COR-L47 (cell line): ENCODE data around the gene MAST4.

Experiments used
- DNase-seq: peaks from one replicate; lab custom pipeline; 2025; lab: John Stamatoyannopoulos, UW

The MAST4 gene

GRCh38 chr5:67047160-67047559 is 451.0 kb downstream of the MAST4 start:
- no peak for DNase-seq

GRCh38 chr5:67047616-67048015 is 451.4 kb downstream of the MAST4 start:
- DNase-seq: no peak

- DNase-seq: no peak
Observed at GRCh38 chr5:67050125-67050524, 453.9 kb downstream of the MAST4 start.

- no peak for DNase-seq
Observed at GRCh38 chr5:67050635-67051034, 454.4 kb downstream of the MAST4 start.

GRCh38 chr5:67051164-67051563 is 455.0 kb downstream of the MAST4 start:
- DNase-seq: no peak

- no peak for DNase-seq
Observed at GRCh38 chr5:67052034-67052433, 455.8 kb downstream of the MAST4 start.

- DNase-seq: no peak
Observed at GRCh38 chr5:67053229-67053628, 457.0 kb downstream of the MAST4 start.

GRCh38 chr5:67058998-67059743 is 463.0 kb downstream of the MAST4 start:
- DNase-seq: no peak

- DNase-seq: no peak
Observed at GRCh38 chr5:67059744-67060490, 463.7 kb downstream of the MAST4 start.

GRCh38 chr5:67061511-67061910 is 465.3 kb downstream of the MAST4 start:
- no peak for DNase-seq

- no peak for DNase-seq
Observed at GRCh38 chr5:67063055-67063454, 466.9 kb downstream of the MAST4 start.

GRCh38 chr5:67063791-67064190 is 467.6 kb downstream of the MAST4 start:
- DNase-seq: no peak

GRCh38 chr5:67065237-67065636 is 469.0 kb downstream of the MAST4 start:
- peak; percentile 14 for DNase-seq

GRCh38 chr5:67065696-67066095 is 469.5 kb downstream of the MAST4 start:
- no peak for DNase-seq

- DNase-seq: no peak
Observed at GRCh38 chr5:67066815-67067214, 470.6 kb downstream of the MAST4 start.

GRCh38 chr5:67073045-67073680 is 477.0 kb downstream of the MAST4 start:
- no peak for DNase-seq

- DNase-seq: no peak
Observed at GRCh38 chr5:67077296-67077695, 481.1 kb downstream of the MAST4 start.

GRCh38 chr5:67081261-67081660 is 485.1 kb downstream of the MAST4 start:
- DNase-seq: no peak

GRCh38 chr5:67082941-67083340 is 486.7 kb downstream of the MAST4 start:
- no peak for DNase-seq

GRCh38 chr5:67085616-67086015 is 489.4 kb downstream of the MAST4 start:
- peak; percentile 91 for DNase-seq

- peak; percentile 7 for DNase-seq
Observed at GRCh38 chr5:67089200-67089725, 493.1 kb downstream of the MAST4 start.

- DNase-seq: no peak
Observed at GRCh38 chr5:67090040-67090439, 493.8 kb downstream of the MAST4 start.

- DNase-seq: no peak
Observed at GRCh38 chr5:67090593-67090992, 494.4 kb downstream of the MAST4 start.
